SK-N-DZ (cell line): ENCODE measurements around the gene TPPP.

Experiments
- DNase-seq: peaks from one replicate; pipeline ENCODE4 v3.0.0-alpha.2; 2015; ENCODE audit warnings: low spot score

TPPP gene

DNA sequence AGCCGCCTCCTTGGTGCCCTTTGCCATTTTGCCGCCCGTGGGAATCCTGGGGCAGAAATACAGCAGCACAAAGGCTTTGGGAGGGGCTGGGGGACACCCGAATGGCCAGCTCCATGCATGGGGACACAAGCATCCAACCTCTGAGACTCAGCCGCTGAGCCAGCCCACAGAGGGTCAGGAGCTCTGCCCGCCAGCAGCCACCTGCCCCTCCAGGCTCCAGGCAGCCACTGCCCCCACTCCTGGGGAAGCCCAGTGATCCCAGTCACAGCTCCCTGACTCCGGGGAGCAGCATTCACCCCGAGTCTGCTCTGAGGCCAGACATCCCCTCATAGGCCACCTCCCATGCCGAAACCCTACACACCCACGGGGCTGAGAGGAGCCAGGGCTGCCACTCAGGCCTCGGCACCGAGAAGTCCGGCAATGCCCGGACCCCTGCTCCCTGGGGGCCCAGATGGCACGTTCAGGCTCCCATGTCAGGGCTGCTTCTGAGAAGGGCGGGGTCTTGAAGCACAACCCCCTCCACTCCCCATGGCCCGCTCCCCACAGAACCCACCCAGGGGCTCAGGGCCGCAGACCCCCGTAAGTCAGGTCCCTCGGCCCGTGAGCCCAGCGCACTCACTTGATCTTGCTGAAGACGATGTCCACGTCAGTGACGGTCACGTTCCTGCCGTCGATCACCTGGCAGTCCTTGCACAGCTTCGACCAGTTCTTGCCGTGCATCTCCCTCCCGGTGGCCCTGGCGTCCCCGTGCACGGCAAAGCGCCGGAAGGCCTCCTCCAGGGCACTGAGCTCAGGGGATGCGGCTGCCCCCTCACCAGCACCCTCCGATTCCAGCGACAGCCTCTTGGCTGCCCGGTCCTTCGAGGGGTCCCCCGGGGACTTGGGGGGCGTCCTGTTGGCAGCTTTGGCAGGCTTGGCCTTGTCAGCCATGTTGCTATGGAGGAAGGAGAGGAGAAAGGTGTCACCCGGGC lies 15.7 kb downstream of the TPPP start:
- DNase-seq = no peak

DNA sequence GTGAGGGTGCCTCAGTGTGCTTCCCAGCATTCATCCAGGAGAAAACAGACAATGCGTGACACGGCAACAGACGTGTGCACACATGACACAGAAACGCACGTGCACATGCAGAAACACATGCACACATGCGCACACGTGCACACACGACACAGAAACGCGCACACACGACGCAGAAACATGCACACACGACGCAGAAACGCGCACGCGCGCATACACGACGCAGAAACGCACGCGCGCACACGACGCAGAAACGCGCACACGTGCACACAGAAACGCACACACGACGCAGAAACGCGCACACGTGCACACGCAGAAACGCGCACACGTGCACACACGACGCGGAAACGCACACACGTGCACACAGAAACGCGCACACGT lies 16.5 kb downstream of the TPPP start:
- no peak for DNase-seq

DNA sequence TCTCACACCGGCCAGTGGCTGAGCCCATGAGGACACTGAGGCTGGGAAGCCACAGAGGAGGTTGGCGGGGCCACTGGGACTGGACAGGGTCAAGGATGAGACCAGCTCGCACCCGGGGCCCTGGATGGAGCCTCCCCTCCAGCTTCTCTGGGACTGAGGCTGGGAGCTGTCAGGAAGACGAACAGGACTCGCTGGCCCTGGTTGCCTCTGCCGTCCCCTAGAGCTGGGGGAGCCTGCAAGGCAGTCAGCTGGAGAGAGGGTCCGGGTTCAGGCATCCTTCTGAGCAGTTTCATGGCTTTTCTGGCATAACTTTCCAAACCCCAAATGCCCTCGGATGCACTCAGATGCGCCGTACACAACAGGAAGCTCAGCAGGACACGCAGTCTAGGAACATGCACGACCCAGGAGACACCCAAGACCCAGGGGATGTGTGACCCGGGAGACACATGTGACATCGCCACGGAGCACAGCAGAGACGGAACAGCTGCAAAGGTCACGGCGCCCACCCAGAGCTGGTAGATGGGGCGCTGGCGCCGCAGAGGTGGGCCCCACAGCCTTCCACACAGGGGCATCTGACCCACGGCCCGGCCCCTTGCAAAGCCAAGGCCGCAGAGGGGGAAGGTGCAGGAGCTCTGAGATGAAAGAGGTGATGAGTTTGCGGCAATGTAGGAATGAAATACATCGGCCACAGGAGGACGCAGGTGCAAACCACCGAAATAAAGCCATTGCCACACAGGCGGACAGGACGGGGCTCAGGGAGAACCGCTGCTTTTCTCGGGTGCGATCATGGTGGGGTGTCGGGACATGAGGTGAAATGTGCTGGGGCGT lies 17.1 kb downstream of the TPPP start:
- DNase-seq = no peak

DNA sequence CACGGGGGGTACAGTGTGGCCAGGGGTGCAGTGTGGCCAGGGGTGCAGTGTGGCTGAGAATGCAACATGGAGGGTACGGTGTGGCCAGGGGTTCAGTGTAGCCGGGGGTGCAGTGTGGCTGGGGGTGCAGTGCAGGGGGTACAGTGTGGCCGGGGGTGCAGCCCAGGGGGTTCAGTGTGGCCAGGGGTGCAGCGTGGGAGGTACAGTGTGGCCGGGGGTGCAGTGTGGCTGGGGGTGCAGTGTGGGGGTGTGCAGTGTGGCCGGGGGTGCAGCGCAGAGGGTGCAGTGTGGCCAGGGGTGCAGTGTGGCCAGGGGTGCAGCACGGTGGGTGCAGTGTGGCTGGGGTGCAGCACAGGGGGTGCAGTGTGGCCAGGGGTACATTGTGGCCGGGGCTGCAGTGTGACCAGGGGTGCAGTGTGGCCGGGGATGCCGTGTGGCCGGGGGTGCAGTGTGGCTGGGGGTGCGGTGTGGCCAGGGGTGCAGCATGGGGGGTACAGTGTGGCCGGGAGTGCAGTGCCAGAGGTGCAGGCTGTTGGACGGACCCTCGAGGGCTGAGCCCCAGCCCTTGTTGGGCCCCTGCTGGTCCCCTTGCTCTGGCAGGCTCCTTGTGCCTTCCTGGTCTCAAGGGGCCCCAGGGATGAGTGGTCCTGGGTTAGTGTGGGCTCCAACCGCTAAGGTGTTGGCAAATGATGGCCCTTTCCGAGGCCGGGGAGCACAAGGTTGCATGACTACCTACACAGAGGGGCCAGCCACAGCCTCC lies 17.9 kb downstream of the TPPP start:
- no peak for DNase-seq

DNA sequence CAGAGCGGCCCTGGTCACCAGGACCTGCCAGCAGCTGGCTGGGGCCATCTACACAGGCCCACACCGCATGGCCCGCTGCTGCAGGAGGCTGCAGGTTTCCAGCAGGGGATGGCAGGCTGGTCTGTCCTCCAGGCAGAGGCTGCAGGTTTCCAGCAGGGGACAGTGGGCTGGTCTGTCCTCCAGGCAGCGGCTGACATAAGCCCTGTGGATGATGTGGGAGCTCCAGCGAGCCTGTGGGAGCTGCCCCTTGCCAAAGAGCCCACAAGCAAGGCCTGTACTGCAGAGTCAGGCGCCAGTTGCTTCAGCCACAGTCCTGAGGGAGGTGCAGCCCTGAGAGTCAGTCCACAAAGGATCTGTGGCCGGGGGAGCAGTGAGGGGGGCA lies 18.5 kb downstream of the TPPP start:
- DNase-seq = no peak

DNA sequence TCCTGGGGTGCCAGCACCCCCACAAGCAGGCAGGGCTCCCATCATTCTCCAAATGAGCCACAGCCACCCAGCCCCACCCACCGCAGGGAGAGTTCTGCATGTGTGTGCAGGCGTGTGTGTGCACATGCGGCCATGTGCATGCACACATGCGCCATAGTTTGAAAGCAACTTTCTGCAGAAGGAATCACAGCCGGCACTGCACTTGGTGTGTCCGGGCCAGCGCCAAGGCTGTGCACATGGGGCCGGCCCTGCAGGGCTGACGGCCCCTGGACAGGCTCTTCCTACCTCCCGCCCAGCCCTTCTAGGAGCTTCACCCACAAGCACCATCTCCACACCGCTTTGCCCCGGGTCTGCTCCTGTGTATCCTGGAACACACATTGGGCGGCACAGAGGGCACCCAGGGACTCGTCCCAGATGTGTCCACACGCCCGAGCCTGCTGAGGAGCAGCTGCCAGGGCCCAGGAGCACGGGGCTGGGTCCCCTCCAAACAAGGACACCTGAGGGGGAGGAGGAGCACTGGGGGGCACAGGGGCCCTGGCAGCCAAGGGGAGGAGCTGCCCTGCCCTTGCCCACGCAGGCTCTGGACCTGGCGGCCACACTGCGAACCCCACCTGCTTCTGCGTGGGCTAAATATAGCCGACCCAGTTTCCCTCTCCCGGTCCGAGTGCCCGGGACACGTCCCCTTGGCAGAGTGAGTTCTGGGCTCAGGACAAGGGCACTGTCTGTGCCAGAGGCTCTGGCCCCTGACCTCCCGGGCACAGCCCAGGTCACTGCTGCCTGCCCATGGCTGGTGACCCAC lies 19.1 kb downstream of the TPPP start:
- no peak for DNase-seq

DNA sequence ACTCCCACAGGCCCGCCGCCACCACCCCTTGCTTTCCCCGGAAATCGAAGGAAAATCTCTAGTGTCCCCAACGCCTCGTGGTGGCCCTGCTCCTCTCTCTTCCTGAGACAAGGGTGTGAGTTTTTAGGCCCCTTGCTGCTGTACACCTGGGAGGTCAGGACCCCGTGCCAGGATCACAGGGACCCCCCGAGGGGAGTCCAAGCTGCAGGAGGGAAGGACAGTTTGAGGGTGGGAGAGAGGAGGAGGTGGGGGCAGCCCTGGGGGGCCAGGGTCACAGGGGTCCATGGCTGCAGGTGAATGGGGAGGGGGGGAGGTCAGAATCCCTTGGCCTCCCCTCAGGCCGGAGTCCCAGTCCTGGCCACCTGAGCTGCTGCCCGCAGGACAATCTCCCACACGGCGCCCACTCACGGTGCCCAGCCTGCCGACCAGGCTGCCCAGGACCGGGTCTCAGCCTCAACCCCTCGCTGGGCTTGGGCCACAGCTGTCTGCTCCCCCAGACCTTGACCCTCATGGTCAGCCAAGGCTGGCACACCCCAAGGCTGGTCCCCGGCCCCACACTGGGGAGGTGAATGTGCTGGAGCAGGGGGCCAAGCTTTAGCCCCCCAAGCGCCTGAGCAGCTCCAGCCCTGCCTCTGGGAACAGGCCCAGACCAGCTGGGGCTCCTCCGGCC lies 19.9 kb downstream of the TPPP start:
- DNase-seq = no peak

DNA sequence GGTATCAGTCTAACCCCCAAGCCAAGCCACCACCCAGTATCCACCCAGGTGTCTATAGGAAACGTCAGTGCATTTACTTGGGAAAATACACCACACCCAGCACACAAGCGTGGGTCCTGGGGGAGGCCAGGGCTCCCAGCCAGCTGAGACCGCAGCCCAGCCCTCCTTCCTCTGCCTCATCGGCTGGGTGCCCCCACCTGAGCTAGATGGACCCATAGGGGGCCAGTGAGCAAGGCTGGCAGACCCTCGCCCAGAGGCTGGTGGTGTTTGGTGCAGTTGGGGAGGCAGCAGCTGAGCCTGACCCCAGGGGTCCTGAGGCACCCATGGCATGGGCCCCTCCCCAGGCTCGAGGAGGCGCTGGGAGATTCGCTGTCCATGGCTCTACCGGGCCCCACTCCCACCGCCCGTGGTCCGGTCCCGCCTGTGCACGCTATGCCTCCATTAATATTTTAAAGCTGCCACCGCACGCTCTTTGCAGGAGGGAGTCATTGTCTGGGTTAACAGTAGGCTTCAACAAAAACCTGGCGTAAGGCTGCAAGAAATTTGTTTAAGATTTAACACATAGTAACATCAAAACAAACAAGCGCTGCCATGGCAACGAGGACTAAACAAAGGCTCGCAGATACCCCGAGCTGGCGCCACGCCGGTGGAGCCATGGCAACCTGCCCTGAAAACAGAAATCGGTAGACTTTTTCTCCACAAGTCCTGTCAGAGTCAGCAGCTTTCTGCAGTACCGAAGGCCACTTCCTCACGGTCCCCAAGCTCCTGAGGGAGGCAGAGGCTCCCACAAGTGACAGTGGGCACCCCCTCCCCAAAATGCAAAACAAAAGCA lies 20.6 kb downstream of the TPPP start:
- peak; percentile 50 for DNase-seq

DNA sequence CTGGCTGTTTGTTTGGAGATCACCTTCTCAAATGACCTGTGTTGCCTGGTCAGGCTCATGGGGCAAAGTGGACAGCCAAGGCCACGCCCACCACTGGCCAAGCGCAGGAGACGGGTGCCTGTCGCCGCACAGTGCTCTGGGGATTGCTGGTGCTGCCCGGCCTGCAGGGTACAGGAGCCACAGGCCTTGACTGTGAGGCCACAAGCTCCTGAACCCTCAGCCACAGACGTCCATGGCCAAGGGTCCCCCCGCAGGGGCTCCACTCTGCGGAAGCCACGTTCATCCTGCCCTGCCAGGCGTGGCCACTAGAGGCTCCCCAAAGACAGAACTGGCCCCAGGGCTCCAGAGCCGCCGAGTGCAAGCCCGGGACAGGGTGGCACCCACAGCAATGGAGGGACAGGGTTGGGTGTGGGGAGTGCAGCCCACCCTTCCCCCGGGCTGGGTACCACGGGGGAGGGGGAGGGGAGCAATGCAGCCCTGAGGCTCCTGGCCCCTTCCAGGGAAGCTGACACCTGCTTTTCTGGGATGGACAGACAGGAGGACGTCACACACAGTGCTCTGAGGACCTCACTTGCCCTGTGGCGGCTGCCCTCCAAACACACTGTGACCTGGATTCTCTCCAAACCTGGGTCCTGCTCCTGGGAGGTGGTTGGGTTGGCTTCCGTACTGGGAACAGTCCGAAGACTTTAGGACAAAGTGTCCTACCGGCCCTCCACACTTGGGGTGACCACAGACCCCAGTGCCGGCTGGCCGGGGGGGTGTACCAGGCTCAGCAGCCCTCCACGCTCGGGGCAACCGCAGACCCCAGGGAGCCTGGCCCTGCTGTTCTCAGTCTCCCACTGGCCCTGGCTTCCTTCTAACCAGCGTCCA lies 21.5 kb downstream of the TPPP start:
- peak; percentile 81 for DNase-seq

DNA sequence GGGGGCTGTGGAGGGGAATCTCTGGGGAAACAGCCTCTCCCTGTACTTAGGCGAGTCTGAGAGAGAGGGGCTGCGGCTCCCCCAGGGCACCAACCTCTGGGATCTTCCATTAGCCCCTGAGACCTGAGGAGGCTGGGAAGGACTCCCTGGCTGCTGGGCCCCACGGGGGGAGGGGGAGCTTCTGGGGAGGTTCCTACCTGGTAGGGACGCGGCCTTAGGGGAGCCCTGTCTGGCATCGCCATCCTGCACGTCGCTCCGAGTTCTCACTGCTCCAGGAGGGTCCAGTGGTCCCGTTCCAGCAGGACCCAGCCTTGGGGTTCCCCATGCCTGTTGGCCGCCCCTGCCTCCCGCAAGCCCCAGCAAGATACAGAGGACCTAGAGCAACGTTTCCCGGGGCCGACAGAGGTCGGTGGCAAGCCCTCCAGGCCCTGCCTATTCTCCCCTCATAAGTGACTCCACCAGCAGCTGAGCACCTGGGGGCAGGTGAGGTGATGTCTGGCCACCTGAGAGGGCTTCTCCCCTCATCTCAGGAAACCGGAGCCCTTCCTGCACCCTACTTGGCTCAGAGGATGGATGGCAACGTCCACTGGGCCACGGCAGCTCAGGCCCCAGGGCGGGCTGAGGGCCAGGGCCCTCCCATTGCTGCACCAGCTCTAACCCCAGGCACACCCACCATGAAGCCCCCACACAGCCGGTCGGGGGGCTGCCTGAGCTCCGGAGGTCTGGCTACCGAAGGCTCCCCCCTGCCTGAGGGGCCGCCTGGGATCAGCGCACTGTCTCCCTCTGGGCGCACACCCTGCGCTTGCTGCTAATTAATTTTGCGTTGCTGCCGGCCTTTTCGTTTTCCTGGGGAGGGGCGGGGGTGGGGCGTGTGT lies 22.5 kb downstream of the TPPP start:
- no peak for DNase-seq

DNA sequence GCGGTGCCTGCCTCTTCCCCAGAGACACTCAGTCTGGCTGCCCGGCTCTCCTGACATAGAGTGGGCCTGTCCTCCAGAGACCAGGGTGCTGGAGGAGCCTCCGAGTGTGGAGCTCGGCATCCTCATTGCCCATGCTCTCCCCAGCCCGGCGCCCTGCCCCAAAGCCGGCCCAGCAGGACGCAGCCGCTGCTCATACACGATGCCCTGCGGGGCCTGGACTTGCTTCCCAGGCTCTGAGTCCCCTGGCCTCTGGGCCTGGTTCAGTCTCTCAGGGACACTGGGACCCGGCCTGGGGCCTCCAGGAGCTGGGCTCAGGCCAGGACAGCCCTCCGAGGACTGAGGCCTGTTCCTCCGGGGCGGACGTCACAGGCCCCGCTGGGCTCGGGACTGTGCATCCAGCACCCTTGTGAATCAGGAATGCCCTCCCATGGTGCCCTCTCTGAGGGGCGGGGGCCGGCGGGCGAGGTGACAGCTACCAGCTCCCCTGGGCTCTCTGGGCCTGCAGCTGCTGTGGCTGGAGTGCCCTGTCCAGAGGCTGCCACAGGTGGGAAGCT lies 23.2 kb downstream of the TPPP start:
- DNase-seq = no peak

DNA sequence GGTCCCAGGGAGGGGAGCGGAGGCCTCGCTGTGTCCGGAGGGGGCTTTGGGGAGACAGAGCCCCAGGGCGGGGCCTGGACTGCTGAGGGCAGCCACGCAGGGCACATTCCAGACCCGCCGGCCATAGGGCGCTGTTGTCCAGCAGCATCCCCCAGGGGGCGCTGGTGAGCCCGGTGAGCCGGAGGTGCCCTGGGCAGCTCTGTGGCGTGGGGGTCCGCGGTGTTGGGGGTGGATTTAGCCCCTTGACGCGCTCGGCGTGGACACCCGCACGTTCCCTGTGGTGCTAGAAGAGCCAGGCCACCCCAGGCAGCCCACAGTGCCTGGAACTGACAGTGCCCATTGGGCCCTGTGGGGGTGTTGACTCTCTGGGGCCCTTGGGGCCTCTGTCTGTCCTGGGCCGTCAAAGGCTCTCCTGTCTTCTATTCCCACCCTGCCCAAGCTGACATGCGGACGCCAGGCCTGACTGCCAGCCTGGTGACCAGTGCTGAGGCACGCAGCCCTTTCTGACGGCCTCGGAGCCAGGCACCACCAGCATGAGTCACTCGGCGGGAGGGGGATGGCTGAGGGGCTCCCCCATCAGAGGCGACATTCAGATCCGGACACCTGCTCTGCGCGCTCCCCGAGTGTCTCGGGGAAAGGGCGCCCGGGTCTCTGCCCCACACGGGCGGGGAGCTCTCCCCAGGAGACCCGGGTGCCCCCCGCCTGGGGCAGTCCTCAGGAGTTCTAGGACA lies 23.9 kb downstream of the TPPP start:
- no peak for DNase-seq

DNA sequence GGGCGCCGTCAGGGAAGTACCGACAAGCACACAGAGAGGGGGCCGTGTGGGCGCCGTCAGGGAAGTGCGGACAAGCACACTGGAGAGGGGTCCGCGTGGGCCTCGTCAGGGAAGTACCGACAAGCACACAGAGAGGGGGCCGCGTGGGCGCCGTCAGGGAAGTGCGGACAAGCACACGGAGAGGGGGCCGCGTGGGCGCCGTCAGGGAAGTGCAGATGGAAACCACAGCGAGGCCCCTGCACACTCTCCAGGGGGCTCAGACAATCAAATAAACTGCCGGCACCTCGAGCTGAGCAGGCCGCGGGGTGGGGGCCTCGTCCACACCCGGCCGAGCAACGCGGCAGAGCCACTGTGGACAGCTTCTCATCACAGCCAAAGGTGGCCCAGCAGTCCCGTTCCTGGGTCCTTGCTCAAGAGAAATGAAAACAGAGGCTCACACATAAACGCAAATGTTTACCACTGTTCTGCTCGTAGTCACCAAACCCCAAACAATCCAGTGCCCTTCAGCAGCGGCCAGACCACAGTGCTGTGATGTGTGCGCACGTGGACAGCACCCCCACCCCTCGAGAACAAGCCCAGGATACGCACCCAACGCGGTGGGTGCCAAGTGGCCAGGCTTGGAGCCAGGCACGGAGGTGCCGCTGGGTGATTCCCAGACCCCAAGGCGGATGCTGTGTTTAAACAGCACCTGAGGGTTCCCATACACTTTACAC lies 24.7 kb downstream of the TPPP start:
- no peak for DNase-seq

DNA sequence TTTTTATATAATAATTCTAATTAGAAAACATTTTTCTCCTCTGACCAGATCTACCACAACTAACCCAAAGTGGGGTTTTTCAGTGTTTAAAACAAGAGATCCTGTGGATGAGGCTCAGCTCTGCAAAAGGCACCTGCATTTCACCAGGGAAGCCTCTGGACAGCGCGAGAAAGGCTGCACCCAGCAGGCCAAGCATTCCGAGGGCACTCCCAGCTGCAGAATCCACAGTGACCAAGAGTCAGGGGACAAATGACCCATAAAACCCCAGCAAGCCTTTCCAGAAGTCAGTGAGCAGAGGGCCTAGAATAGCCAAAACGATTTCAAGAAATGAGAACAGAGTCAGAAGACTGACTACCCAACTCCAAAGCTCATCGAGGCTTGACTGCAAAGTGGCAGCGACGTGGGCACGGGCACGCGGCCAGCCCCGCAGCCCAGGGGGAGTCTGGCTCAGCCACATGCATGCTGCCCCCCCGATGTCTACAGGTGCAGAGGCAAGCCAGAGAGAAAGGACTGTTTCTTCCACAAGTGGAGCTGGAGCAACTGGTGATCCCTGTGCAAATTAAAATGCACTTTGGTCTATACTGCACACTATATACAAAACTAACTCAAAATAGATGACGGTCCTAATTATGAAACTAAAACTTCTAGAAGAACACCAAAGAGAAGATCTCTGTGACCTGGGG lies 26.2 kb downstream of the TPPP start:
- no peak for DNase-seq

DNA sequence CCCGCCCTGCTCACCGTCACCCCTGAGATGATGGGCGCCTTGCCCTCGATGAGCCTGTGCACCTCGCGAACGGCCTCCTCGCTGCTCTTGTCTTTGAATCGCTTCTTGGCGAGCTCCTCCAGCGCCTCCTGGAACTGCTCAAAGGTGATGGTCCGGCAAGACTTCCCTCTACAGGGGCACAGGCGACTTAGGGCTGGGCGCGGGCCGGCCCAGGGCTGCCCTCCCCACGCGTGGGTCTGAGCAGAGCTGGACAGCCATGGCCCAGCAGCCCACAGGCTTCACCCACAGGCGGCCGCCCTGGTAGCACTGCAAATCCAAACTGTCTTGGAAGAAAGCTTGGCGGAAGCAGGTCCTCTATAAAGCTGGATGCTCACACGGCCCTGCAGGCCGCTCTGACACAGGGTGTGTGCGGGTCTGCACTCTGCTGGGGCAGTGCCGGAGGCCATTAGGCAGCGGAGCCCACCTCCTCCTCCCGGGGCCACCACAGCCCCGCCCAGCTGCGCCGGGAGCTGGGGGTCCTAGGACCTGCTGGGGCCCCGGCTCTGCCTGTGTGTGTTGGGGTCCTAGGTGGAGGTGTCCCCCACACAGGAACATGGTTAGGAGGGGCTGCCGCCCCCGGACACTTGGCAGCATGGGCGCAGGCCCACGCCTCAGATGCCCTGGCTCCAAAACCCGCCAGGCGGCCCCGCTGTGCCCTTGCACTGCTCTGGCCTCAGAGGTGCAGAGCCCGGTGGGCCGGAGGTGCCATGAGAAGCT lies 27.0 kb downstream of the TPPP start:
- no peak for DNase-seq
